ENCODE results near the gene HTRA2.

The HTRA2 gene

DNA sequence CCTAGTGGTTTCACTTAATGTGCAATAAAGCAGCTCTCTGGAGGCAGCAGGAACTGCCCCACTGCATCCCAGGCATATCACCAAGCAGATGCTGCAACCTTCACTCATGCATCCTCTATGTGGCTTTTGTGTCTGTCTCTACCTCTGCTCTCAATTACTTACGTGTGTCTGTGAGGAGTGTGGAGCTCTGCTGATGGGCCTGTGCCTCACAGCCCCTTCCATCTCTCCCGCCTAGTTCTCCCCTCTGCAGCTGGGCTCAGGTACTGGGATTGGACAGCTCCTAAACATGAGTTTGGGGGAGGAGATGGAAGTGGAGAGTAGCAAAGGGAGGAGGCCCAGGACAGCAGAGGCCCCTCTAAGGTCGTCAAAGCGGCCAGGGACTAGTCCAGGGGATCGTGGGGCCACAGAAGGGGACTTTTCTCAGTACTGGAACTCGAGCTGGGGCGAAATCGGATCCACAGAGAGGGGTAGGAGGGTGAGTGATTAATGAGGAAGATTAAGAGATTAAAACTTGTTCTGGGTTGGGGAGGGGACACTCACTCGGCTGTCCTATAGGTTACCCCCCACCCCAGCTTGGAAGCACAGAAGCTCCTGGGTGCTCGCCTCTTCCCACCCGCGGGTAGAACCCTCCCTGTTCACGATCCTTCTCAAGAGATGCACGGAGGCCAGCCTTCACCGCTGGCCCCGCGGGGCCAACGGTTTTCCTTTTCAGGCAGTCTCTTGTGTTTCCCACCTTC is 28.2 kb upstream of the HTRA2 start:
- DNase-seq: no peak

DNA sequence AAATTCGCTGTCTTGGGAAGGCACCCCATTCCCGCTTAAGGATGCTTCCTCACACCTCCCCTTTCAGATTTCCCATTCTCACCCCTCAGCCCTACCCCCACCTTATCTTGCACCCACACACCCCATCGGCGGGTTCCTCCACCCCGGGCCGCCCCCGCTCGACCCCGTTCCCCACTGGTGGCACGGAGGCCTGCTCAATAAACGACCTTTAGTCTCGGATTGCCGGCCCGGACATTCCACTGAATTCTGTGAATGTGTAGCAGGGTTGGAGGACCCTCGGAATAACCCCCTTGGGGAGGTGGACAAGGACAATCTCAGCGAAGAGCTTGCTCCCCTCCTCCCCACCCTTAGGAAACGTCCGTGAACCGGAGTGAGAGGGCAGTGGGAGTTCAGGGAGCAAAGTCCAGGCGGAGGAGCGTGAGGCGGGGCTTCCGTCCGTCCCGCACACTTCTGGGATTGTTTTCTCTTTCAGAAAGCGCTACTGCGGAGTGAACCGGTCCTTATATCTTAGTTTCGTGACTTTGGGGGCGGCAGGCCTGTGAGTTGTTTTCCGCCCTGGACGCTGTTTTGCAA is 27.5 kb upstream of the HTRA2 start:
- no peak for DNase-seq

DNA sequence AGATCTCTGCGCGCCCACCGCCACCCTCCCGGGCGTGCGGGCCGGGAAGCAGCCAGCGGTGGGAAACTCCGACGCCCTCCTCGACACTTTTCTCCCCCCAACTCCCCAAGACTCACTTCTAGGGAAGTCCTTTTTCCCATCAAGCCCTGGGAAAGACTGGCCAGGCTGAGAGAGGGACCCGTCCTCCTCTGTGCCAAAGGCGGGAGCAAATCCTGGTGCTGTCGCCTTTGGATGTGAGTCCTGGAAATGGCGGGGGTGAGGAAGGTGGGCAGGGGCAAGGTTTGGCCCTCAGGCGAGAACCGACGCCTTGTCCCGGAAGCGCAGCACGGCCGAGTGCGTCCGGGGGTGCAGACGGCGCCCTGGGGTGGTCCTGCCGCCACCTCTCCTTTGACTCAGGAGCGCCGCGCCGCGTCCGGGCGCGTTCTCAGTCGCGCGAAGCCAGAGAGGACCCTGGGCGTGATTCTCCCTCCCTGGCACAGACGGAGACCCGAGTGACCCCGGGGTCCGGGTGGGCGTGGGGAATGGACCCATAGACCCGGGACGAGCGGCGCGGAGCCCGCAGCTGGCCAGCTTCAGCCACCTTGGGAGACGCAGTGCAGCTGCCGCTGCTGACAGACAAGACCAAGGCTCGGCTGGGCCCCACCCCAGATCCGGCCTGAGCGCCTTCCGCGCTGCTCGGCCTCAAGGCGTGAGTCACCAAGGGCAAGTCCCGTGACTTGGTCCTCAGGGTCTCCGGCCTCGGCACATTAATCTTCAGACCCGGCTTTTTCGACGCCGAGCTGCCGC is 26.8 kb upstream of the HTRA2 start:
- DNase-seq: no peak

DNA sequence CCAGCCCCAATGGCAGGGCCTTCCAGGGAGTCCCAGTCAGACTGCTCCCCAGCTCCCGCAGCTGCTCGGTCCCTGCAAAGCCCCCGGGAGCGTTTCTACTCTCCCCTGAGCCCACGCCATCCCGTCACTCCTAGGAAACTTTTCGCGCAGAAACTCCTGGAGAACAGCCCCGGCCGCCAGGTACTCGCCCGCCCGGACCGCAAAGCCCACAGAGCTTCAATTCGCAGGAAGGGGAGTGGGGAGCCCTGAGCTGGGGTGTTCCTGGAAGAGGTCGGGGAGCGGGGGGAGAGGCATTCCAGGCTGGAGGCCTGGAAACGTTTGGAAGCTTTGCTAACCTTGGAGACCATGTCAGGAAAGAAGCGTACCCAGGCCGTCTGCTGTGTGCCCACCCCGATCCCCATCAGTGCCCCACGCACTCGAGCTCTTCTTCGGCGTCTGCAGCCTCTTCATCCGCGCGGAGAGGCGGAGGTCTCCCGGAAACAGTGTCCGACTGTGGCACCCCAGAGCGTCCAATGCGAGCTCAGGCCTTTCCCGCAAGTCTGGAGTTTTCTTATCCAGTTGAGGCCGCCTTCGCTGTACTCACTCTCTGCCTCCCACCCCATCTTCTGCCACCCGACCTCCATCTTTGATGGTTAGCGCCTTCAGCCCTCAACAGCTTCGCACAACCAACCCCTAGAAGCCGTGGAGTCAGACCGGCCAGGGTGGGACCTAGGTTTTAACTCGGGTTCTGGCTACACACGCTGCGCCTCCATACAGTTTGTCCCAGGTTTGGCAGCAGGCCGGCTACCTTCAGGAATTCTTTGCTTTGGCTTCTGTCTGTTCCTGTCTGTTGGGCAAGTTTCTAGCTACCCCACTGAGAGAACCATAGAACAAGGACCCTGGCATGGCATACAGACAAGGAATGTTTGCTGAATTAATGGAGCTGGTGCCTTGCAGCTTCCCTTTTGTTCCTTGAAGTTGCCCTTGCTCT is 25.9 kb upstream of the HTRA2 start:
- no peak for DNase-seq

DNA sequence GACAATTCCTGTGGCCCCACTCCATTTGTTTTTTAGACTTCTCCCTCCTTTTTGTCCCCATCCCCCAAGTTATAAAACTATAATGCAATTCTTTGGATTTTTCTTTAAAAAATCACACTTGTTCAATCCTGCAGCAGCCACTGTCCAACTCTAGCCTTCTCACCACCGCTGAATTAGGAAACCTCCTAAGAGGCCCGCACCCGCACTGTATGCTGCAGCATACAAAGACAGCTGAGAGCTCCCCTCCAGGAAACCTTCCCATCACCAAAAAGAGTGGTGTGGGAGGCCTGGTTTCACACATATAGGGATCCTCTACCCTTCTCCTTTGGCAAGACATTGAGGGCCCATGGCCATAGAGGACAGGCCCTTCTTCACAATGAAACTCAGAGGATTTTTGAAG is 25.1 kb upstream of the HTRA2 start:
- no peak for DNase-seq

DNA sequence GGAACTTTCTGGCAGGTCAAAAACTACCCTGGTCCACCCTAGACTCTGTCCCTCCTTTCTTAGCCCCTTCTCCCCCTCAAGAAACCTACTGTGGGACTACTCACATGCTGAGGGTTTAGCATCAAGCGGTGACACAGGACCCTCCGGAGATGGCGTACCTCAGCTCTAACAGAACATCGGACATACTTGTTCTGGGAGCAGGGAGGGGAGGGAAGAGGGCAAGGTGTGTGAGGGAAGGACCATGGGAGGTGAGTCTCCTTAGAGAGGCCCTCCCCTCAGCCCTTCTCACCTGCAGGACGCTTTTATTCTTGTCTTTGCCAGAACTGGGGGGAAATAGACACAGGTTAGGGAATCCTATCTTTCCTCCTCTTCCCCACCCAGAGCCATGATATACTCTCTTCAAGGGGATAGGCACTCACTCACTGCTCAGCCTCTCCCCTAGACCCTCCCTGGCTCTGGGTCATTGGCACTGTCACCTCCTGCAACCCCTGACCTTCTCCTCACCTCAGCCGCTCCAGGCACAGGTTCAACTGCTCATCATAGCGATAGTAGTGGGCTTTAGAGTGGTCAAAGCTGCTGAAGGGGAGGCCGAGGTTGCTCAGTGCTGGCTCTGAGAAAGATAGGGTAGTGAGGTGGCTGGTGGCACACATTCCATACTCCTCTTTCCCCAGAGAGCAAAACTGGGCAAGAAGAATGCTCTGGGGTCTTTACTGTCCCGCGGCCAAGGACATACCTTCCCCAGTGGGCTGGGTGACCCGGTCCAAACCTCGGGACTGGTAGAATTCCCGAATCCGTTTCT is 24.1 kb upstream of the HTRA2 start:
- no peak for DNase-seq

DNA sequence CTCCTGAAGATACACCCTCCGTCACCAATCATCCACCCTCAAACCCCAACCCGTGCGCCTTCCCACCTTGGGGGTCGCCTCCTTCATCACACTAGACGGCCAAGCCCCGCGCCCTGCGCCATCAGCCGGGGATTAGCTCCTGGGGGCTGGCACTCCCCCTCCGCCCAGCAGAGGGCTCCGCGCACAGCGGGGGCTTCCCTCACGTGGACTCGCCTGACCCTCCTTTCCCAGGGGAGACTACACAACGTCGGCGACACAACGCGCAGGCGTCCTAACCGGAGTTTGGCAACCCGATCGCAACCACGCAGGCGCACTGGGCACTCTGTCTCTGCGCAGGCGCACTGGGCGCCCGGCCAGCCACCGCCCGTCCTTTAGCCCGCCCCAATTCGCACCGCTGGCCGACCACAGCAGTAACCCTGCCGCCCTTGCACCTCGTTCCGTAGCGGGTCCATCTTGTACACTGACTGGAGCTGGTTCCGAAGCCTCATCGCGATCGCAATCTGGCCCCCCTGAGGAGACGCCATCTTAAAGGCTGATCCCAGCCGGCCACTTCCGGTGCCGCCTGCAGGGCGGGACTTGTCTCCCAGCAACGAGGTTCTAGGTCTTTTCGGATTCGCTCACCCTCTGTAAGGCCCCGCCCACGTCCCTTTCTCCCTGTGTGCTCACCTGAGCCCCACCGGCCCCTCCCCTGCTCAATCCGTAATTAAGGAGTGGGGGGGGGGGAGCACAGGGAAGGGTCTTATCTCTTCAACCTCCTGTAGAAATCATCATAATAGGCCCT is 22.4 kb upstream of the HTRA2 start, which contains the start of gene PCGF1:
TSS of gene PCGF1 (minus strand) at position 551 of the 781 bp plus-strand sequence. CDS start at position 524, 27 bp downstream.
- peak; percentile 99 for DNase-seq

DNA sequence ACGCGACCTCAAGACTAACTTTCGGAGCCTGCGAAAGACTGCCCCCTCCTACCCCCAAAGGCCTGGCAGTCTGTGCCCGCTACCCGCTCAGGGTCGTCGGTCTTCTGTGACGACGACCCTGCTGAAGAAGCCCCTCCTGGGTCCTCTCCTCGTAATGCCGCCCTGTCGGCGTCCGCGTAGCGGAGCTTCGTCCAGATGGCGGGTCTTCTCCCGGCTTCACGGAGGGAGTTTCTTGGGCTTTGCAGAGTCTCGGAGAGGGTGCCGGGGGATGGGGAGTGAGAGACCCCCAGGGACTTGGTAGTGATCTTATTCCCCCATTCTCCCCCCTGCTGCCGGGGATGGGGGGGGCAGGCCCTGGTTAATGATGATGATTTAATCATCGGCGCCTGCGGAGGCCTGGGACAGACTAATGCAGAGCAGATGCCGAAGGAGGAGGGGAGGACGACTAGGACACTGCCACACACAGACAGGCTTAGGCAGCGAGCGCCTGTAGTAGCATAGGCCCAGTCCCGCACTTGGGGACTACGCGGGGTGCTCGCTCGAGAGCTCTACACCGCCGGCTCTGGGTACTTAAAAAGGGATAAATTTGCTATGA is 21.7 kb upstream of the HTRA2 start:
- DNase-seq: peak; percentile 33

DNA sequence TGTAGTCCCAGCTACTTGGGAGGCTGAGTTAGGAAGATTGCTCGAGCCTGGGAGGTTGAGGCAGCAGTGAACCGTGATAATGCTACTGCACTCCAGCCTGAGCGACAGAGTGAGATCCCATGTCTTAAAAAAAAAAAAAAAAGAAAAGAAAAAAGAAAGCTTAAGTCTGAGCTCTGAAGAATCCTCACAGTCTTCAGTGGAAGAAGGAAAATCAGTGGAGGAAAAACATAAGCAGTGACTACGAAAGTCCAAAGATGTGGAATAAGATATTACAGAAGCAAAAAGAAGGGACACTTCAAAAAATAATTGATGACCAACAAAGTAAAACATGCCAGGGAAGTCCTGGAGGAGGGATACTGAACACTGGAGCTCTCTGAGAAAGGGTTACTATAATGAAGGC is 19.5 kb upstream of the HTRA2 start:
- DNase-seq: no peak

DNA sequence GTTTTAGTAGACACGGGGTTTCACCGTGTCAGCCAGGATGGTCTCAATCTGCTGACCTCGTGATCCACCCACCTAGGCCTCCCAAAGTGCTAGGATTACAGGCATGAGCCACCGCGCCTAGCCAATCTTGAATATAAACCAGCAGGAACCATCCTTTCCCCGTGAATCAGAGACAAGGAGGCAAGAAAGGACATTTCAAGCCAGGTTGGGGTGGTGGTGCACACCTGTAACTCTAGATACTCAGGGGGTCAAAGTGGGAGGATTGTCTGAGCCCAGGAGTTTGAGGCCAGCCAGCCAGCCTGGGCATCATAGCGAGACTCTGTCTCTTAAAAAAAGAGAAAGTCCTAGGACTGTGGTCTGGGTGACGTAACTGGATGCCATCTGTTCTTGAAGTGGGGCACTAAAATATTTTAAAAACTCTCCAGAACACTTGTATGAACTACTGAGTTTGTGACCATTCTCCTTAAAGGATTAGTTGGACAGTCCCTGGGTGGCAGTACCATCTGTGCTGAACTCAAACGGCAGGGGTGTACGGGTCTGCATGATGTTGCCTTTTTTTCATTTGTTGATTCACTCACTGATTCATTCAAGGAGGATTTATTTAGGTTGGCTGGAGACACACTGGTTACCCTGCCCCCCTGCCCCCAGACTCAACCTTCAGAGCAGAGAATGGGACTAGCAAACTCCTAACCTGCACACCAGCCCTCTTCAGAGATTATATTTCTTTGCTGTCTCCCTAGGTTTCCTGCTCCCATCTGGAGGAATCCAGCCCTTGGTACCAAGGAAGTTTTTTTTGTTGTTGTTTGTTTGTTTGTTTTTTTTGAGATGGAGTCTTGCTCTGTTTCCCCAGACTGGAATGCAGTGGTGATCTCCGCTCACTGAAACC is 18.4 kb upstream of the HTRA2 start:
- DNase-seq: no peak

DNA sequence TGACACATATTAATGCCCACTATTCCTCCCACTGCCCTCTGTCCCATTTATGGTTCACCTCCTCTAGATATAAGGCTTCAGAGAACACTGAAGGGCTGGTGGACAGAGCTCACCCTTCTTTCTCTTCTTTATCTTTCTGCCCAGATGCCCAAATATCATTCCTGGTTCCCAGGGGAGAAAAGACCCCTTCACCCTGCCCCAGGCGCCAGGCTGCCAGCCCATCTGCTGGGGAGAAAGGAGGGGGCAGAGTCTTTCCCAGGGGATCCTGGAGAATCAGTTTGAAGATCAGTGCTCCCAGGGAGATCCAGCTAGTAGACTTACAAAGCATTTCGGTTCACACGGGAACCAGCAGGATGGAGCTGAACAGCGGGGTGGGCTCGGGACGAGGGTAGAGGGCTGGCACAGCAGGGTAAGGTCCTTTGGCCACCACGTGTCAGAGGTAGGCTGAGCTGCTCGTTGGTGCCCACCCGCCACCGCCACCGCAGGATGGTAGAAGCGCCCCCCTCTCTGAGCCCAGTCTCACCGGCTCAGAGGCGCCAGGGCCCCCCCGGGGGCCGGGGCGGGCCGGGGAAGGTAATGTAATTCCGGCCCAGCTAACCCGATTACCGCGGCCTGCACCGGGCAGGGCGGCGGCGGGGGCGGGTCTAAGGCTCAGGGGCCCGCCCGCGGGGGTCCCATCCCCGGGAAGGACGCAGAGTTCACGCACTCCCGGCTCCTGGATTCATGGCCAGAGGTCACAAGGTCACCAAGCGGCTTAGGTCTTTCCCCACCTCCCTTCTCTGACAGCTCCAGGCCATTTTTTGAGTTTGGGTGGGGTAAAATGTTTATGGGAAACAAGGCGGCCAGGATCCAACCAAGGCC is 16.8 kb upstream of the HTRA2 start:
- no peak for DNase-seq

DNA sequence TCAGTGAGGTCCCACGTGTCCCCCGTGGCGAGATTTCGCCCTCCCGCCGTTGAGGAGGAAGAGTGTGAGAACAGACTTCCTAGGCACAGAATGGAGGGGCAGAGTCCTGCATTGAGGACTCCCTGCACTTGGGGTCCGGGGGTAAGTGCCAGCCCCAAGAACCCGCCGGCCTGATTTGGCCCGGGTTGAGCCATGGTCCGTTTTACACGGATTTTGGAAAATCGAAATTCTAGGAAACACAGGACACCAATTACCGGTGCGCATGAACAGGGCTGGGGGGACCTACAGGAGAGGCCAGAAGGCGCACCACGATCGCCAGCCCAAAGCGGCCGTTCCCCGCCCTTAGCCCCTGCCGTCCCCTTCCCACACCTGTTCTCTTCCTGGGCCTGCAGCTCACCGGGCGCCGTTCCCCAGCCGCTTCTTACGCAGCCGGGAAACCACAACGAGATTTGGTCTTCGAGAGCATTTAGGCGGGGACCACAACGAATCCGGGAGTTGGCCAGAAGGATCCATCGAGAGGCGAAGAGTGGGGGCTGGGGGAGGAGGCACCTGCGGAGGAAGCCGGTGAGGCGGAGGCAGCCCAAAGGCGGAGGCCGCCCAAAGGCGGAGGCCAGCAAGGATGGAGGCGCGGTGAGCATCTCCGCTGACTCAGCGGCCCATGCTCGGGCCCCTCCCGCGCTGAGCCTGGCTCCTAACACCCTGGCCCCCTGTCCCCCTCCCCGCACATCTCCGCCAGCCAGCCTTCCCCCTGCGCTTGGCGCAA is 15.9 kb upstream of the HTRA2 start:
- no peak for DNase-seq

DNA sequence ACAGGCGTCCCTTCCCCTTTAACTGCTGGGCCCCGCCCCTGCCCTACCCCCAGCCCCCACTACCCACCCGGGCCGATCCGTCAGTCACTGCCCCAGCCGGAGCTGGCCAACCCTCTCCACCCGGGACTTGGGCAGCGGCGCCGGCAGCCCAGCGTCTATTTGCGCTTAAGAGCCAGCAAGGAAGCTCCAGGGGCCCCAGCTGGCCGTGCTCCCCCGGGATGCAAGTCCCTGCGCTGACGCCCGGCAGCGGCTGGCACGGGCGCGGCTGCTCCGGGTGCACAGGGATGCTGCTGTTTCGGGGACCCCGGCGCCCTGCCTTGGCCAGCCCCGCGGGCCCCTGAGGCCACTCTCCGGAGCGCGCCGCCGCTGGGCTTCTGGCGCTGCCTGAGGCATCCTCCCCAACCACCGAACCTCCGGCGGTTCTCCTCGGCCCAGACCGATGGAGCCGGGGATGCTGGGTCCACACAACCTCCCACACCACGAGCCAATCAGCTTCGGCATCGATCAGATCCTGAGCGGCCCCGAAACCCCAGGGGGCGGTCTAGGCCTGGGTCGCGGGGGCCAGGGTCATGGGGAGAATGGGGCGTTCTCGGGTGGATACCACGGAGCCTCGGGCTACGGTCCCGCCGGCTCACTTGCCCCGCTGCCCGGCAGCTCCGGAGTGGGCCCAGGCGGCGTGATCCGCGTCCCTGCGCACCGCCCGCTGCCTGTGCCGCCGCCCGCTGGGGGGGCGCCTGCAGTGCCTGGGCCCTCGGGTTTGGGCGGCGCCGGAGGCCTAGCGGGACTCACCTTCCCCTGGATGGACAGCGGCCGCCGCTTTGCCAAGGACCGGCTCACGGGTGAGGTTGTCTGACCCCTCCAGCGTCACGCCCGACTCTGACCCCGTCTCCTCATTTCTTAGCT is 15.1 kb upstream of the HTRA2 start, which contains the start of gene TLX2:
TSS of gene TLX2 (plus strand) at position 83 of the 903 bp plus-strand sequence. CDS start at position 440, 357 bp downstream.
- DNase-seq: no peak

DNA sequence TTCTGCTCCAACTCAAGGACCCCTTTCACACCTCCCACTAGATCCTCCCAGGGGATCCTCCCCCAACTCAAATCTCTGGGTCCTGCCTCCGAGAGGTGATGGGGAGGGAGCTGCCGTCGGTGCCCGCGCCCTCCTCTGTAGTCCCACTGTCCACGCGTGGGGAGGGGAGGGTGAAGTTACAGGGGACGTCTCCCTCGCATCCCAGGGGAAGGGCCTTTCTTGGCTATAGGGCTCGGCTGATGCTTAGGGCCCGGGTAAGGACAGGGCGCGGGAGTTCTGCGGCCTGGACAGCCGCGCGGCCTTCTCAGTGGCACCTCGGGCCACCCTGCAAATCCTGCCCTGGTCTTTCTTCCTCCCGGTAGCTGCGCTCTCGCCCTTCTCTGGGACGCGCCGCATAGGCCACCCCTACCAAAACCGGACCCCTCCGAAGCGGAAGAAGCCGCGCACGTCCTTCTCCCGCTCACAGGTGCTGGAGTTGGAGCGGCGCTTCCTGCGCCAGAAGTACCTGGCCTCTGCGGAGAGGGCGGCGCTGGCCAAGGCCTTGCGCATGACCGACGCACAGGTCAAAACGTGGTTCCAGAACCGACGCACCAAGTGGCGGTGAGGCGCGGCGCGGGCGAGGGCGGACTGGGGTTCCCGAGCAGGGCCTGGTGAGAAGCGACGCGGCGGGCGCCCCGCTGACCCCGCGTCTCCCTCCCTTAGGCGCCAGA is 14.3 kb upstream of the HTRA2 start:
- no peak for DNase-seq

DNA sequence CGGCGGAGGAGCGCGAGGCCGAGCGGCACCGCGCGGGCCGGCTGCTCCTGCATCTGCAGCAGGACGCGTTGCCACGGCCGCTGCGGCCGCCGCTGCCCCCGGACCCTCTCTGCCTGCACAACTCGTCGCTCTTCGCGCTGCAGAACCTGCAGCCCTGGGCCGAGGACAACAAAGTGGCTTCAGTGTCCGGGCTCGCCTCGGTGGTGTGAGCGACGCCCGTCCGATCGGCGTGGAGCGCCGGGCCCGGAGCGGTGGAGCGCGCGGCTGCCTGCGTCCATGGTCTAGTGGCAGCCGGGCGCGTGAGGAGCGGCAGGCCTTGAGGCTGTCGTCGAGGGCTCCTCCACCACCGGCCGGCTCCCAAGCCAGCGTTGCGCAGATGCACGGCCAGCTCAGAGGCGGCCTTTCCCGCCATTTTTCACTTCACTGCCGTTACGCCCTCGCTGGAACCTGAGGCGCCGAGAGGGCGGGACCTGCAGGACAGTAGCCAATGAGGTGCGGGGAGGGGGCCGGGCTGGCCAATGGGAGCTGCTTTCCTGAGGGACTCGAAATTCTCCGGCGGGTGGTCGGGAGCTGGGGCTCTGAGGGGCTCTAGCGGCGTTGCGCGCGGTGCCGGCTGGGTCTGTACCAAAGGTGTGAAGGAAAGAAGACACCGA is 13.6 kb upstream of the HTRA2 start:
- no peak for DNase-seq
